C1 segment of cervical spinal cord (tissue), 14 donors: Measurements from ENCODE around the gene CHST5.

Experiments used
- DNase-seq, 14 donors: peaks; one replicate each; lab custom pipeline; 2025; lab: John Stamatoyannopoulos, UW

CHST5 gene

GRCh38 chr16:75479421-75479990 lies 56.4 kb downstream of the CHST5 start:
- no peak for DNase-seq
